Spleen (tissue), 7 donors: Measurements from ENCODE around the gene EXOC4.

ENCODE experiments used
- CTCF ChIP-seq, 11 experiments: fragments of 200-600 bp in 7 of 11; fragments of 450-650 bp in 4 of 11; sonication (generic) in 4 of 11; IDR thresholded peaks in 8 of 11; conservative IDR thresholded peaks in 3 of 11; 1 replicate in 7 of 11; 2 replicates in 4 of 11; pipeline versions ENCODE4 v1.4.0 to v1.8.0; 2016 to 2021; ENCODE audit warnings: antibody characterized with exemption in 11 of 11, inconsistent platforms in 4 of 11, mild to moderate bottlenecking in 1 of 11
- POLR2A ChIP-seq, 3 donors: fragments of 450-650 bp; IDR thresholded peaks; one replicate each; pipeline ENCODE4 v1.5.1; 2017; ENCODE audit warnings: antibody characterized with exemption in 3 of 3, mild to moderate bottlenecking in 1 of 3
- donor health status: DM: no; HTN: no; CAD: no; lungs with moderate emphysema.
- donor health status: DM: no; HTN: no; CAD: no.
- donor health status: DM: no; HTN: no; CAD: no.

- TF ChIP-seq CTCF (IDR thresholded peaks at IDR 0.05 in 8 of 11, conservative IDR thresholded peaks at IDR 0.05 in 3 of 11), result no peak
- TF ChIP-seq POLR2A (IDR thresholded peaks at IDR 0.05), result no peak
Measured at GRCh38 chr7:133614251-133614650, 361.4 kb downstream of the EXOC4 start.
